HepG2 (cell line): Measurements from ENCODE around the gene SPACA4. TPM values are rescaled to one million over a fixed set of nuclear protein-coding genes. Genes with fewer than 3 reads are reported as not detected.
A peak's percentile ranks its signal among the peaks of the same experiment; 100 is the strongest.

ENCODE experiments used
- ATAC-seq: fragments of 200-7000 bp; cut with Tn5 transposase; 3 replicates; pipeline ENCODE4 v1.9.1; 2020; ENCODE audit warnings: mild to moderate bottlenecking, moderate library complexity
- BruUV-seq: library from RNA; stranded (reverse); fragments of 400-500 nt; replicated peaks from 2 replicates; lab custom pipeline; 2021; lab: Mats Ljungman, UMichigan
- CTCF ChIA-PET: fragments of 300-600 bp; formaldehyde crosslinking; extraction: SDS; loops from one replicate; lab custom pipeline; 2021; ENCODE audit warnings: low total read pairs, inconsistent platforms, low intra/inter-chr PET ratio; lab: Yijun Ruan, JAX
- POLR2A ChIA-PET: fragments of 350-600 bp; sonication (Branson Sonifier 250); formaldehyde crosslinking; loops from one replicate; lab custom pipeline; 2020; ENCODE audit warnings: antibody characterized with exemption, inconsistent platforms; lab: Yijun Ruan, JAX
- DNase-seq: peaks from one replicate; pipeline ENCODE4 v3.0.0-alpha.2; 2015; ENCODE audit warnings: low spot score
- FAIRE-seq: peaks from 3 replicates; lab custom pipeline; 2011; peaks lifted over from hg19 to GRCh38; lab: Jason Lieb, UNC
- H2AFZ ChIP-seq: one replicate; pipeline ENCODE4 v1.6.1; 2011; ENCODE audit warnings: low read length, inconsistent platforms
- H3K27ac ChIP-seq: fragments of 300-600 bp; 3 replicates; pipeline ENCODE4 v1.8.0; 2011; ENCODE audit warnings: mixed run types, mild to moderate bottlenecking, mixed read lengths, low read length, inconsistent platforms; ENCODE audit not compliant: insufficient read depth; ENCODE audit errors: extremely low read length
- H3K27me3 ChIP-seq, 2 experiments: fragments of 200-600 bp in 1 of 2; 2 replicates in 1 of 2; 3 replicates in 1 of 2; pipeline versions ENCODE4 v1.6.0 to v1.8.0; 2011; ENCODE audit warnings: low read length in 2 of 2, mild to moderate bottlenecking in 2 of 2, moderate library complexity in 2 of 2, inconsistent platforms in 1 of 2; ENCODE audit not compliant: insufficient read depth in 2 of 2, control insufficient read depth in 1 of 2
- H3K36me3 ChIP-seq, 2 experiments: fragments of 200-600 bp in 1 of 2; replicated peaks in 1 of 2; 2 replicates in 1 of 2; 3 replicates in 1 of 2; pipeline versions ENCODE4 v1.5.1 to v1.8.0; 2011; ENCODE audit warnings: low read length in 2 of 2, inconsistent platforms in 1 of 2; ENCODE audit not compliant: insufficient read depth in 2 of 2, control insufficient read depth in 1 of 2
- H3K4me1 ChIP-seq: 2 replicates; pipeline ENCODE4 v1.5.1; 2012; ENCODE audit warnings: low read length, inconsistent platforms; ENCODE audit not compliant: insufficient read depth
- H3K4me2 ChIP-seq: 2 replicates; pipeline ENCODE4 v1.6.0; 2011; ENCODE audit warnings: low read depth, low read length, inconsistent platforms
- H3K4me3 ChIP-seq, 3 experiments: fragments of 200-600 bp in 1 of 3; sonication (generic), shearing (Covaris generic) in 1 of 3; replicated peaks in 1 of 3; 2 replicates each; pipeline ENCODE4 v1.5.1; 2011 to 2016; ENCODE audit warnings: low read length in 3 of 3, inconsistent platforms in 2 of 3, low read depth in 2 of 3, mild to moderate bottlenecking in 2 of 3, control low read depth in 1 of 3, mixed read lengths in 1 of 3; ENCODE audit not compliant: insufficient read depth in 1 of 3
- H3K79me2 ChIP-seq: one replicate; pipeline ENCODE4 v1.6.1; 2011; ENCODE audit warnings: low read length, inconsistent platforms; ENCODE audit not compliant: insufficient read depth
- H3K9ac ChIP-seq: 2 replicates; pipeline ENCODE4 v1.6.0; 2011; ENCODE audit warnings: mild to moderate bottlenecking, low read depth, low read length, inconsistent platforms; ENCODE audit not compliant: insufficient read depth
- H3K9me3 ChIP-seq: 2 replicates; pipeline ENCODE4 v1.5.1; 2012; ENCODE audit warnings: mild to moderate bottlenecking, low read length
- H4K20me1 ChIP-seq: 2 replicates; pipeline ENCODE4 v1.6.0; 2011; ENCODE audit warnings: inconsistent platforms, mild to moderate bottlenecking, low read length, moderate library complexity; ENCODE audit not compliant: insufficient read depth
- GMEB1 ChIP-seq: sonication (generic); formaldehyde crosslinking; IDR thresholded peaks from 2 replicates; pipeline ENCODE4 v1.5.1; 2020; ENCODE audit warnings: missing genetic modification reagents, mild to moderate bottlenecking, borderline replicate concordance
- HMGXB3 ChIP-seq: sonication (generic); formaldehyde crosslinking; IDR thresholded peaks from 2 replicates; pipeline ENCODE4 v1.4.0; 2020; ENCODE audit warnings: missing genetic modification reagents, borderline replicate concordance
- IKZF5 ChIP-seq: IDR thresholded peaks from 2 replicates; pipeline ENCODE4 v1.6.1; 2018; ENCODE audit warnings: missing genetic modification reagents, mild to moderate bottlenecking, missing compliant biosample characterization
- MZF1 ChIP-seq: sonication (generic); formaldehyde crosslinking; IDR thresholded peaks from 2 replicates; pipeline ENCODE4 v1.8.1; 2023; ENCODE audit warnings: mild to moderate bottlenecking, missing genetic modification reagents, borderline replicate concordance
- NFIB ChIP-seq: sonication (generic); formaldehyde crosslinking; IDR thresholded peaks from 2 replicates; pipeline ENCODE4 v1.9.0; 2021; ENCODE audit warnings: missing genetic modification reagents, mild to moderate bottlenecking, borderline replicate concordance
- RCOR2 ChIP-seq: IDR thresholded peaks from 2 replicates; pipeline ENCODE4 v1.6.1; 2016; ENCODE audit warnings: missing biosample characterization, missing genetic modification reagents
- UBTF ChIP-seq: sonication (generic); formaldehyde crosslinking; IDR thresholded peaks from 2 replicates; pipeline ENCODE4 v1.4.0; 2020; ENCODE audit warnings: mild to moderate bottlenecking, missing genetic modification reagents
- ZNF224 ChIP-seq: sonication (generic); formaldehyde crosslinking; IDR thresholded peaks from 2 replicates; pipeline ENCODE4 v1.5.0; 2020; ENCODE audit warnings: mild to moderate bottlenecking, missing genetic modification reagents
- ZNF235 ChIP-seq: sonication (generic); formaldehyde crosslinking; IDR thresholded peaks from 2 replicates; pipeline ENCODE4 v1.8.1; 2023; ENCODE audit warnings: mild to moderate bottlenecking, missing genetic modification reagents, borderline replicate concordance
- ZNF333 ChIP-seq: sonication (generic); formaldehyde crosslinking; IDR thresholded peaks from 2 replicates; pipeline ENCODE4 v1.4.0; 2020; ENCODE audit warnings: mild to moderate bottlenecking, missing genetic modification reagents, borderline replicate concordance
- ZNF382 ChIP-seq: sonication (generic); formaldehyde crosslinking; IDR thresholded peaks from 2 replicates; pipeline ENCODE4 v1.5.0; 2020; ENCODE audit warnings: missing genetic modification reagents, mild to moderate bottlenecking, borderline replicate concordance
- ZNF670 ChIP-seq: sonication (generic); formaldehyde crosslinking; IDR thresholded peaks from 2 replicates; pipeline ENCODE4 v1.8.0; 2022; ENCODE audit warnings: mild to moderate bottlenecking, missing genetic modification reagents, borderline replicate concordance
- ZNF7 ChIP-seq: IDR thresholded peaks from 2 replicates; pipeline ENCODE4 v1.6.1; 2016; ENCODE audit warnings: missing biosample characterization, missing genetic modification reagents
- WGBS: methylation state at CpG from one replicate; pipeline ENCODE4 v1.1.6; 2017; ENCODE audit warnings: low lambda C conversion rate; 5-methylcytosine and 5-hydroxymethylcytosine counted together
- in situ Hi-C: cut with HindIII; loops from 2 replicates; pipeline ENCODE4 v1.10.0; 2017; ENCODE audit warnings: low pct_unique_long_range_greater_than_20kb; ENCODE audit not compliant: extremely low pct_ligation_motif_present
- intact Hi-C: fragments of 100-400 bp; cut with micrococcal nuclease; formaldehyde crosslinking; loops from one replicate; pipeline ENCODE4 v1.10.0; 2022; ENCODE audit not compliant: unreplicated experiment
- polyA plus RNA-seq, 8 experiments: library from polyadenylated mRNA; depleted of rRNA in 3 of 8; stranded (reverse) in 7 of 8; unstranded in 1 of 8; fragments of >200 nt; fragmentation: Illumina TruSeq in 4 of 8; extraction: Trizol in 4 of 8; gene quantifications; 2 replicates each; pipeline versions ENCODE4 v1.2.1 to v1.2.3, GENCODE V29; 2011 to 2016; ENCODE audit warnings: low read depth in 4 of 8, missing spikeins in 1 of 8, mixed read lengths in 1 of 8; ENCODE audit not compliant: insufficient read depth in 1 of 8
- total RNA-seq, 5 experiments: library from RNA; depleted of rRNA; stranded (reverse); fragments of >200 nt; fragmentation: Illumina TruSeq; extraction: Trizol; gene quantifications; 2 replicates each; pipeline ENCODE4 v1.2.3, GENCODE V29; 2016; ENCODE audit warnings: low read depth in 1 of 5

SPACA4 gene
- total and polyA plus RNA-seq, 2 of the 13 experiments (the other 11 are each of a cell fraction or from before 2014, with no cell fraction given) = not detected

GRCh38 chr19:48558018-48558684 is 48.4 kb upstream of the SPACA4 start:
- intact Hi-C loops = no loop called here
- peak overlapping the region; percentile 61 for H3K27ac ChIP-seq
- H3K27me3 ChIP-seq = no peaks in the 10 kb centered on the region; a peak in 1 of 5 replicates
- H4K20me1 ChIP-seq = no peaks in the 10 kb centered on the region
- ChIA-PET CTCF (interaction anchor here (0.6 kb wide), 1 partner anchor 11 kb away, joined by 3 read pairs; no protein-coding TSS in a partner anchor), POLR2A (interaction anchor here (0.7 to 1.9 kb wide), 9 partner anchors 10 to 68 kb away, joined by 3 to 10 read pairs (median 4); partner anchors contain the start of genes RPL18 and SPHK2)
- H3K79me2 ChIP-seq = no peaks in the 10 kb centered on the region
- H3K4me3 ChIP-seq = no peak overlapping the region; a peak in 1 of 6 replicates
- no peaks in the 10 kb centered on the region for H3K36me3 ChIP-seq
- H3K9me3 ChIP-seq = no peaks in the 10 kb centered on the region
- peak; percentile 93 for DNase-seq
- no TSS peak for BruUV-seq
- H3K9ac ChIP-seq = no peak overlapping the region
- peak overlapping the region; percentile 42 for H3K4me2 ChIP-seq
- FAIRE-seq = peak; percentile 72
- in situ Hi-C loops = no loop called here
- 8% methylated on average over 14 of the region's 27 CpGs for WGBS
- H2AFZ ChIP-seq = no peak overlapping the region
- H3K4me1 ChIP-seq = peaks cover 65% of the 10 kb centered on the region
- ATAC-seq = peak; percentile 88
- TF ChIP-seq GMEB1 (peak; percentile 53; the same call in 1 of the 2 replicates), UBTF (peak; percentile 68), ZNF333 (CRISPR knock-in tag) (peak; percentile 74; the same call in 1 of the 2 replicates), ZNF224 (CRISPR knock-in tag) (no peak), HMGXB3 (peak; percentile 81; the same call in 1 of the 2 replicates), NFIB (CRISPR knock-in tag) (no peak), ZNF382 (CRISPR knock-in tag) (no peak), MZF1 (peak; percentile 33; the same call in 1 of the 2 replicates), ZNF235 (CRISPR knock-in tag) (no peak), RCOR2 (CRISPR knock-in tag) (peak; percentile 100), ZNF670 (CRISPR knock-in tag) (peak; percentile 83; the same call in 1 of the 2 replicates), ZNF7 (CRISPR knock-in tag) (no peak), IKZF5 (CRISPR knock-in tag) (peak; percentile 95; the same call in 1 of the 2 replicates)
